HG02759 (cell line): ENCODE measurements around the gene SPTSSA.
"Not testable (repeated sequence)": the region's sequence is repeated elsewhere in the genome, so short reads cannot be mapped to it uniquely, and the experiment has no call there.

Experiments
- ATAC-seq: cut with Tn5 transposase; IDR thresholded peaks from one replicate; pipeline ENCODE4 v1.9.1; 2021; ENCODE audit warnings: mild to moderate bottlenecking, moderate library complexity; ENCODE audit not compliant: unreplicated experiment

SPTSSA gene

GRCh38 chr14:34428102-34428466 lies 34.0 kb downstream of the SPTSSA start:
- not testable (repeated sequence) for ATAC-seq

GRCh38 chr14:34426313-34427295 lies 35.4 kb downstream of the SPTSSA start:
- no peak for ATAC-seq

DNA sequence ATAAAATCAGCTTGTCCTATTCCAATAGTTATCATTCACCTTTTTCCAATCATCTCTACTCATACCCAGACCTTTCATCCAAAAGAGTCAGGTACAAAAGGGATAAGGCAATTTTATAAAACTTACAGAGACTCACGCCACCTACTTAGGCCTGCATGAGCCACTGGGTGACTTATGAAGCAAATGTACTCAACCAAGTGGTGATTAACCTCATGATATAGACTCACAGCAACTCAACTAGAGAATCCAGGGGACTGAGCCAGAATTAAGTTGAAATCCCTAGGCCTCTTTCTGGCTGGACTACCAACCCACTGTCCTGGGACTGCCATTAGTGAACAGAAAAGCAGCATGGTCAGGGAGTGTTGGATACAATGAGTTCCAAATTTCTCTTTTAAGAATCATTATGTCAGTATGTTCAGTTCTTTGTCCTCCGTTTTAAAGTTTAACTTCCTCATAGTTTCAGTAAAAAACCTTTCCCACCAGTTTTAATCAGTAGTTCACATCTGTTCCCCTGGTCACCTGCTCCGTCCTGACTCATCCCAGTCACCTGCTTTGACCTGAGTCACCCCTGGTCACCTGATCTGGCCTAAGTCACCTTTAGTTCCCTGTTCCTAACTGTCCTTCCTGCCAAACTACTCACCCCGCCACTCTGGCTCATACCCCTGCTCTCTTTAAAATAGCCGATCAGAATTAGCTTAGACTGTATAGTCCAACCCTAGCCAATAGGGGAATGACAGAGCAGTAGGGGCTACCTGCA lies 36.8 kb downstream of the SPTSSA start:
- ATAC-seq = no peak

DNA sequence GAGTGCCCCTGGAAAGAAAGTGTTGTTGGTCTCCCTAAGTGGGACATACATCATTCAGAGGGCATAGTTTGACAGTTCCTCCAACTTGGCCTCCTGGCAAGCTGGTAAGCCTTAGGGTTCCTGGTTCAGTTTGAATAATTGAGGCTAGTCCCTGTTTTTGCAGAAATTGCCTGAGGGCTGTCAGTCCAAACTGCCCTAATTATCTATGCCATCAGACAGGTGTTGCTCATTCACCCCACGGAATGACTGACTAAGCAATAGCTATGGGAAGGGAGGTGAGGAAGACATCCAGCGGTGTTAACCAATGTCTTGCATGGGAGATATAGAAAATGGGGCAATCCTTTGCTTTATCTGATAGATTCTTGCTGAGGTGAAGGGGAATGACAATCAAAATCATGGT lies 37.6 kb downstream of the SPTSSA start:
- no peak for ATAC-seq

GRCh38 chr14:34423445-34423844 lies 38.6 kb downstream of the SPTSSA start:
- ATAC-seq = no peak

DNA sequence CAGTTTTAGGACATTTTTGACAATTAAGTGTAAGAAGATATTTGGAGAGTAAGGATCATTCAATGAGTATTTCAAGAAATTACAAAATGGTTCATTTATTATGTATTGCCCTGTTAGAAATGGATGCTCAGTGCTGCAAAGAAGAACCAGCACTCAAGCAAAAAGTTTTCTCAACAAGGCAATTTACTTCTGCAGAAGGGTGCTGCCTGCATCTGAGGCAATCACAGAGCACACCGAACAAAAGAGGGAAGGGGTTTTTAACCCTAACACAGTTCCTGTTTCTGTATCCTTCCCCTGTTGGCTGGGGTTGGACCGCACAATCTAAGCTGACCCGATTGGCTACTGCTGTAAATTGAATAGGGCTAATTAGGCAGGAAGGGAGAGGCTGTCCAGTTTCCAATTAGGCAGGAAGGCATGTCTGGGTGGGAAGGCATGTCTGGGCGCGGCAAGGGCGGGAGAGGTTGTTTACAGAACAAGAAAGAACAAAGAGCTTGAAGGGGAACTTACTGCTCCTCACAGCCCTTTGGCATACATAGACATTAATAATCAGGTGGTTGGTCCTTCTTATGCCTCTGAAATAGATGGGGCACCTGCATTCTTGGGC lies 41.4 kb downstream of the SPTSSA start:
- ATAC-seq = no peak

DNA sequence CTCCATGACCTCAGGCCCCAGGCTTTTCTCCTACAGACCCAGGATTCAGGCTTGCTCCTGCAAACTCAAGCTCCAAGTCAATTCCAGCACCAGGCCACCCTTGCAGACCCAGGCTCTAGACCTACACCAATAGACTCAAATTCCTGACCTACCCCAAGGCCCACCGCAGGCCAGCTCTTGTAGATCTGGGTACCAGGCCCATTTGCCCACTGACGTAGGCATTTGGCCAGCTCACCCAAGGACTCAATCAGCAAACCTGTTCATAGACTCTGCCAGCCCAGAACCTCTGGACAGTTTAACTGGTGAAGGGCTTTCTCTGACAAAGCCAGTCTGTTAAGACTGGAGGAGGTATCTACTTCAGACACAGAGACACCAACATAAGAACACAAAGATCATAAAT lies 52.3 kb downstream of the SPTSSA start:
- ATAC-seq = no peak

DNA sequence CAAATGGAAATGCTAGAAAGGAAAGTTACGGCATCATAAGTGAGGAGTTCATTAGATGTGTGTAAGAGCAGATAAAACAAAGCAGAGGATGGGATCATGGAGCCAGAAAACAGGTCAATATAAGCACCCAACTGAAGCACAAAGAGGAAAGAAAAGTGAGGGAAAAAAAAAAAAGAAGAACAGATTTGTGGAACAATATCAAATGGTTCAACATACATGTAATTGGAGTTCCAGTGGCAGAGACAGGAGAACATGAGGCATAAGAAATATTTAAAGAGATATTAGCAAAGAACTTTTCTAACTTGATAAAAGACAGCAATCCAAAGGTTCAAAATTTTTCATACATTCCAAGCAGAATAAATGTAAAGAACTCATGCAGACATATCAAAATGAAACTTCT lies 54.1 kb downstream of the SPTSSA start:
- no peak for ATAC-seq

- no peak for ATAC-seq
Measured at GRCh38 chr14:34404416-34404815, 57.6 kb downstream of the SPTSSA start.

GRCh38 chr14:34403646-34404045 lies 58.4 kb downstream of the SPTSSA start:
- no peak for ATAC-seq

GRCh38 chr14:34398024-34398423 lies 64.0 kb downstream of the SPTSSA start:
- ATAC-seq = no peak

DNA sequence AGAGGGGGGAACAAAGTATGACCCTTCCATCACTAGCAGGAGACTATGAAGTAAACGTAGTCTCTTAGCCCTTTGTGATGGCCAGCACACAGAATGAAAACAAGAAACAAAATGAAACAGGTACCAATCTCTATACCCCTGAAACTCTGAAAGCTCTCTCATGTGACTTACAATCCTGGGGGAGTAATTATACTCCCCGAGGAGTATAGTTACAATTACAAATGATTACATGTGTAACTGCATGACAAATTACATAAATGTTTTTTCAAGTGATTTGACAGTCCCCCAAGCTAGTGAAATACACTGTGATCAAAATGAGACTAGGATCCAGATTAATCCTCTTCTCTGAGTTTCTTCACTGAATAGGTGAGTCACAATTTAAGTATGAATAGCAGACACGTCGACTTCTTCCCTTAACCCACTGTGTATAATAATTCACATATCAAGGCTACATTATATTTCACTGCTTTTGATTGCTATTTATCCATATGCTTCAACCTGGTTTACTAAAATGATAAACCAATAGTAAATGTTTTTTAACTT lies 74.0 kb downstream of the SPTSSA start:
- no peak for ATAC-seq

GRCh38 chr14:34386865-34387485 lies 75.1 kb downstream of the SPTSSA start:
- ATAC-seq = no peak

DNA sequence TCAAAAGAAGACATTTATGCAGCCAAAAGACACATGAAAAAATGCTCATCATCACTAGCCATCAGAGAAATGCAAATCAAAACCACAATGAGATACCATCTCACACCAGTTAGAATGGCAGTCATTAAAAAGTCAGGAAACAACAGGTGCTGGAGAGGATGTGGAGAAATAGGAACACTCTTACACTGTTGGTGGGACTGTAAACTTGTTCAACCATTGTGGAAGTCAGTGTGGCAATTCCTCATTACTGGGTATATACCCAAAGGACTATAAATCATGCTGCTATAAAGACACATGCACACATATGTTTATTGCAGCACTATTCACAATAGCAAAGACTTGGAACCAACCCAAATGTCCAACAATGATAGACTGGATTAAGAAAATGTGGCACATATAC lies 76.2 kb downstream of the SPTSSA start:
- ATAC-seq = not testable (repeated sequence)

- ATAC-seq = no peak
Measured at GRCh38 chr14:34383839-34384238, 78.2 kb downstream of the SPTSSA start.
